ENCODE data around the gene UHRF1. TPM values are rescaled to one million over a fixed set of nuclear protein-coding genes. Genes with fewer than 3 reads are reported as not detected.
A peak's percentile ranks its signal among the peaks of the same experiment; 100 is the strongest.

The UHRF1 gene
- total RNA-seq, 1 donor from 2014 or later: 63.5 TPM

- TF ChIP-seq, protein P1, sequence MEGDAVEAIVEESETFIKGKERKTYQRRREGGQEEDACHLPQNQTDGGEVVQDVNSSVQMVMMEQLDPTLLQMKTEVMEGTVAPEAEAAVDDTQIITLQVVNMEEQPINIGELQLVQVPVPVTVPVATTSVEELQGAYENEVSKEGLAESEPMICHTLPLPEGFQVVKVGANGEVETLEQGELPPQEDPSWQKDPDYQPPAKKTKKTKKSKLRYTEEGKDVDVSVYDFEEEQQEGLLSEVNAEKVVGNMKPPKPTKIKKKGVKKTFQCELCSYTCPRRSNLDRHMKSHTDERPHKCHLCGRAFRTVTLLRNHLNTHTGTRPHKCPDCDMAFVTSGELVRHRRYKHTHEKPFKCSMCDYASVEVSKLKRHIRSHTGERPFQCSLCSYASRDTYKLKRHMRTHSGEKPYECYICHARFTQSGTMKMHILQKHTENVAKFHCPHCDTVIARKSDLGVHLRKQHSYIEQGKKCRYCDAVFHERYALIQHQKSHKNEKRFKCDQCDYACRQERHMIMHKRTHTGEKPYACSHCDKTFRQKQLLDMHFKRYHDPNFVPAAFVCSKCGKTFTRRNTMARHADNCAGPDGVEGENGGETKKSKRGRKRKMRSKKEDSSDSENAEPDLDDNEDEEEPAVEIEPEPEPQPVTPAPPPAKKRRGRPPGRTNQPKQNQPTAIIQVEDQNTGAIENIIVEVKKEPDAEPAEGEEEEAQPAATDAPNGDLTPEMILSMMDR (IDR thresholded peaks at IDR 0.05; ENCODE audit: unreplicated experiment): no peak
- Mint-ChIP-seq H3K4me1 (ENCODE audit: low read depth) (peaks cover 3% of the 10 kb centered on the region), H3K27ac (no peak overlapping the region), H3K9me3 (ENCODE audit: low read depth) (peaks cover 7% of the 10 kb centered on the region), H3K36me3 (ENCODE audit: insufficient read depth) (peaks cover 29% of the 10 kb centered on the region), H3K27me3 (no peaks in the 10 kb centered on the region), H3K4me3 (ENCODE audit: low read depth) (no peak overlapping the region)
- no peak for DNase-seq (ENCODE audit: low spot score, unreplicated experiment)
Measured at GRCh38 chr19:5000120-5000611, 90.9 kb downstream of the UHRF1 start.

GRCh38 chr19:5001615-5002014 lies 92.3 kb downstream of the UHRF1 start:
- TF ChIP-seq, protein P1 (IDR thresholded peaks at IDR 0.05; ENCODE audit: unreplicated experiment): peak; percentile 59
- H3K9me3 Mint-ChIP-seq (ENCODE audit: low read depth): peaks cover 7% of the 10 kb centered on the region
- H3K27ac Mint-ChIP-seq: peak overlapping the region; percentile 39
- no peaks in the 10 kb centered on the region for H3K27me3 Mint-ChIP-seq
- no peak overlapping the region for H3K4me3 Mint-ChIP-seq (ENCODE audit: low read depth)
- no peak for DNase-seq (ENCODE audit: low spot score, unreplicated experiment)
- peaks cover 24% of the 10 kb centered on the region for H3K36me3 Mint-ChIP-seq (ENCODE audit: insufficient read depth)
- H3K4me1 Mint-ChIP-seq (ENCODE audit: low read depth): peaks cover 3% of the 10 kb centered on the region

GRCh38 chr19:5002143-5002542 lies 92.8 kb downstream of the UHRF1 start:
- TF ChIP-seq, protein P1 (IDR thresholded peaks at IDR 0.05; ENCODE audit: unreplicated experiment): no peak
- peaks cover 3% of the 10 kb centered on the region for H3K4me1 Mint-ChIP-seq (ENCODE audit: low read depth)
- DNase-seq (ENCODE audit: low spot score, unreplicated experiment): no peak
- no peaks in the 10 kb centered on the region for H3K27me3 Mint-ChIP-seq
- H3K9me3 Mint-ChIP-seq (ENCODE audit: low read depth): peaks cover 8% of the 10 kb centered on the region
- no peak overlapping the region for H3K4me3 Mint-ChIP-seq (ENCODE audit: low read depth)
- peak overlapping the region; percentile 48 for H3K27ac Mint-ChIP-seq
- H3K36me3 Mint-ChIP-seq (ENCODE audit: insufficient read depth): peaks cover 25% of the 10 kb centered on the region

DNA sequence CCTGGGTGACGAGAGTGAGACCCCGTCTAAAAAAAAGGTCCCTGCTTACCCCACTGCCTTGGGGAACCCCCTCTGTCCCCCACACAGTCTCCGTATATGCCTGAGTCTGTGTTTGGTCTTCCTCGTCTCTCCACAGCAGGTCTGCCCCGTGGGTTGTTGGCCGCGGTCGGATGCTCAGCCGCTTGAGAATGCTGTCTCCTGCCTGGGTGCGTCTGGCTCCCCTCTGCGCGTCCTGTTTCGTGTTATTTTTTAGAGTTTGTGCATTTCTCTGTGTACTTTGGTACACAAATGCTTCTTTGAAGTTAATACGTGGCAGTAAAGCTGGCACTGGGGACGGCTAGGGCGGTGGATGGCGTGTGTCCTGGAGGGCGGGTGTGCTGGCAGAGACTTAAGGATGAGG lies 94.5 kb downstream of the UHRF1 start:
- H3K4me1 Mint-ChIP-seq (ENCODE audit: low read depth): peaks cover 3% of the 10 kb centered on the region
- peaks cover 19% of the 10 kb centered on the region for H3K9me3 Mint-ChIP-seq (ENCODE audit: low read depth)
- H3K36me3 Mint-ChIP-seq (ENCODE audit: insufficient read depth): peaks cover 32% of the 10 kb centered on the region
- no peaks in the 10 kb centered on the region for H3K27me3 Mint-ChIP-seq
- no peak overlapping the region for H3K27ac Mint-ChIP-seq
- no peak for DNase-seq (ENCODE audit: low spot score, unreplicated experiment)
- TF ChIP-seq, protein P1 (IDR thresholded peaks at IDR 0.05; ENCODE audit: unreplicated experiment): no peak
- H3K4me3 Mint-ChIP-seq (ENCODE audit: low read depth): no peak overlapping the region

GRCh38 chr19:5005096-5005495 lies 95.8 kb downstream of the UHRF1 start:
- H3K9me3 Mint-ChIP-seq (ENCODE audit: low read depth): peaks cover 18% of the 10 kb centered on the region
- peaks cover 3% of the 10 kb centered on the region for H3K4me1 Mint-ChIP-seq (ENCODE audit: low read depth)
- no peak for DNase-seq (ENCODE audit: low spot score, unreplicated experiment)
- no peaks in the 10 kb centered on the region for H3K27me3 Mint-ChIP-seq
- H3K36me3 Mint-ChIP-seq (ENCODE audit: insufficient read depth): peaks cover 30% of the 10 kb centered on the region
- H3K4me3 Mint-ChIP-seq (ENCODE audit: low read depth): no peak overlapping the region
- TF ChIP-seq, protein P1 (IDR thresholded peaks at IDR 0.05; ENCODE audit: unreplicated experiment): no peak
- no peak overlapping the region for H3K27ac Mint-ChIP-seq

All from progenitor cell of endocrine pancreas (in vitro differentiated cells).